Peyer's patch (tissue), 4 donors: ENCODE data around the gene CDC42. TPM values are rescaled to one million over a fixed set of nuclear protein-coding genes. Genes with fewer than 3 reads are reported as not detected.

Source experiments
- DNase-seq, 3 donors: peaks; one replicate each; pipeline ENCODE4 v3.0.0-alpha.2; 2017 to 2019
- H3K27ac ChIP-seq, 4 donors: fragments of 200-600 bp; sonication (generic); one replicate each; pipeline ENCODE4 v1.5.1; 2016 to 2019
- H3K27me3 ChIP-seq, 2 donors: fragments of 200-600 bp; sonication (generic); one replicate each; pipeline ENCODE4 v1.5.1; 2019
- H3K36me3 ChIP-seq, 3 donors: fragments of 200-600 bp; sonication (generic); one replicate each; pipeline ENCODE4 v1.5.1; 2016 to 2019
- H3K4me1 ChIP-seq, 4 donors: fragments of 200-600 bp; sonication (generic); one replicate each; pipeline ENCODE4 v1.5.1; 2016 to 2019
- H3K4me3 ChIP-seq, 4 donors: fragments of 200-600 bp; sonication (generic); 1 replicate in 3 of 4; 2 replicates in 1 of 4; pipeline ENCODE4 v1.5.1; 2016 to 2019; ENCODE audit warnings: mild to moderate bottlenecking in 1 of 4
- H3K9me3 ChIP-seq, 4 donors: fragments of 200-600 bp; sonication (generic); one replicate each; pipeline ENCODE4 v1.5.1; 2016 to 2019; ENCODE audit warnings: mild to moderate bottlenecking in 1 of 4
- CTCF ChIP-seq, 6 experiments: fragments of 450-650 bp in 4 of 6; fragments of 200-600 bp in 2 of 6; sonication (generic) in 1 of 6; IDR thresholded peaks; one replicate each; pipeline ENCODE4 v1.5.1; 2017 to 2019; ENCODE audit warnings: antibody characterized with exemption in 6 of 6, mild to moderate bottlenecking in 3 of 6, moderate library complexity in 1 of 6
- POLR2A ChIP-seq, 2 donors: fragments of 450-650 bp; IDR thresholded peaks; one replicate each; pipeline ENCODE4 v1.5.1; 2017; ENCODE audit warnings: antibody characterized with exemption in 2 of 2, mild to moderate bottlenecking in 2 of 2, moderate library complexity in 2 of 2
- total RNA-seq, 4 donors: library from RNA; depleted of rRNA; stranded (reverse); fragments of >200 nt; gene quantifications; one replicate each; pipeline ENCODE4 v1.1.0, GENCODE V29; 2016

Gene CDC42
- total RNA-seq, 4 donors from 2014 or later: 89.6 to 224 (median 157) TPM

- DNase-seq: peak in 1 of 3 donors; percentile 38
- Histone ChIP-seq H3K27me3 (no peaks in the 10 kb centered on the region), H3K9me3 (no peaks in the 10 kb centered on the region), H3K4me3 (no peak overlapping the region), H3K27ac (no peak overlapping the region), H3K36me3 (peaks cover 0 to 14% (median 0%) of the 10 kb centered on the region in 3 donors), H3K4me1 (peaks cover 0 to 20% (median 5%) of the 10 kb centered on the region in 4 donors)
- no peak for TF ChIP-seq POLR2A (IDR thresholded peaks at IDR 0.05)
- no peak for TF ChIP-seq CTCF (IDR thresholded peaks at IDR 0.05)
Measured at GRCh38 chr1:22117851-22118250, 65.3 kb downstream of the CDC42 start.

- Histone ChIP-seq H3K4me1 (peaks cover 0 to 20% (median 5%) of the 10 kb centered on the region in 4 donors), H3K4me3 (no peak overlapping the region), H3K36me3 (peaks cover 0 to 13% (median 0%) of the 10 kb centered on the region in 3 donors), H3K27me3 (no peaks in the 10 kb centered on the region), H3K9me3 (no peaks in the 10 kb centered on the region), H3K27ac (peak overlapping the region in 1 of 4 donors; percentile 17)
- no peak for TF ChIP-seq CTCF (IDR thresholded peaks at IDR 0.05)
- no peak for TF ChIP-seq POLR2A (IDR thresholded peaks at IDR 0.05)
- DNase-seq: peak in 1 of 3 donors; percentile 29
Measured at GRCh38 chr1:22118291-22118992, 65.9 kb downstream of the CDC42 start.

GRCh38 chr1:22119626-22120468 lies 67.3 kb downstream of the CDC42 start:
- no peak for TF ChIP-seq POLR2A (IDR thresholded peaks at IDR 0.05)
- TF ChIP-seq CTCF (IDR thresholded peaks at IDR 0.05): no peak
- peaks cover 0 to 9% (median 5%) of the 10 kb centered on the region in 4 donors for H3K4me1 ChIP-seq
- DNase-seq: peak in 1 of 3 donors; percentile 42
- no peak overlapping the region for H3K4me3 ChIP-seq
- no peaks in the 10 kb centered on the region for H3K27me3 ChIP-seq
- no peak overlapping the region for H3K27ac ChIP-seq
- H3K9me3 ChIP-seq: no peaks in the 10 kb centered on the region
- peaks cover 0 to 6% (median 0%) of the 10 kb centered on the region in 3 donors for H3K36me3 ChIP-seq

GRCh38 chr1:22120469-22120790 lies 67.9 kb downstream of the CDC42 start:
- Histone ChIP-seq H3K27ac (no peak overlapping the region), H3K9me3 (no peaks in the 10 kb centered on the region), H3K27me3 (no peaks in the 10 kb centered on the region), H3K4me3 (no peak overlapping the region), H3K36me3 (peaks cover 0 to 6% (median 0%) of the 10 kb centered on the region in 3 donors), H3K4me1 (peaks cover 0 to 9% (median 5%) of the 10 kb centered on the region in 4 donors)
- TF ChIP-seq CTCF (IDR thresholded peaks at IDR 0.05) (no peak), POLR2A (IDR thresholded peaks at IDR 0.05) (no peak)
- peak in 1 of 3 donors; percentile 18 for DNase-seq

- H3K36me3 ChIP-seq: peaks cover 0 to 6% (median 0%) of the 10 kb centered on the region in 3 donors
- no peaks in the 10 kb centered on the region for H3K27me3 ChIP-seq
- no peaks in the 10 kb centered on the region for H3K9me3 ChIP-seq
- peak in 1 of 3 donors; percentile 50 for DNase-seq
- TF ChIP-seq CTCF (IDR thresholded peaks at IDR 0.05) (no peak), POLR2A (IDR thresholded peaks at IDR 0.05) (no peak)
- H3K27ac ChIP-seq: no peak overlapping the region
- H3K4me3 ChIP-seq: no peak overlapping the region
- H3K4me1 ChIP-seq: peaks cover 0 to 9% (median 5%) of the 10 kb centered on the region in 4 donors
Measured at GRCh38 chr1:22121421-22121911, 69.0 kb downstream of the CDC42 start.
